SKM-1 (cell line): ENCODE results near the gene CAPN12.

Experiments
- DNase-seq: peaks from one replicate; lab custom pipeline; 2025; ENCODE audit not compliant: unreplicated experiment; lab: John Stamatoyannopoulos, UW

The CAPN12 gene

DNA sequence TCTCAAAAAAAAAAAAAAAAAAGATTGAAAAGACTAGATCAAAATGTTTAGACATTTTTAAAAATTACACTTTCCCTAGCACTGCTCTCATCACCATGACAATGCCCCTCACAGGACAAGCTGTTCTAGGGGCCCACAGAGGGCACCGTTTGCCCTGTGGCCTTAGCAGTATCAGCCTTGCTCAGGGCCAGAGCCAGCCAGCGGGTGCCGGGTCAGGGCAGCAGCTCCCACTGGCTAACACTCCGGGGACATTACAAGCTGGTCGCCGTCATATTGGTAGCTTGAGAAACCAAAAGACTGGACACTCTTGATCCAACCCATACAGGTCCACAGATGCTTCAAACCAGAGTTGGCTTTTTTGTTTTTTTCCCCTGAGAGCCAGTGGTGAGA, 18.0 kb downstream of the CAPN12 start:
- DNase-seq, result no peak

DNA sequence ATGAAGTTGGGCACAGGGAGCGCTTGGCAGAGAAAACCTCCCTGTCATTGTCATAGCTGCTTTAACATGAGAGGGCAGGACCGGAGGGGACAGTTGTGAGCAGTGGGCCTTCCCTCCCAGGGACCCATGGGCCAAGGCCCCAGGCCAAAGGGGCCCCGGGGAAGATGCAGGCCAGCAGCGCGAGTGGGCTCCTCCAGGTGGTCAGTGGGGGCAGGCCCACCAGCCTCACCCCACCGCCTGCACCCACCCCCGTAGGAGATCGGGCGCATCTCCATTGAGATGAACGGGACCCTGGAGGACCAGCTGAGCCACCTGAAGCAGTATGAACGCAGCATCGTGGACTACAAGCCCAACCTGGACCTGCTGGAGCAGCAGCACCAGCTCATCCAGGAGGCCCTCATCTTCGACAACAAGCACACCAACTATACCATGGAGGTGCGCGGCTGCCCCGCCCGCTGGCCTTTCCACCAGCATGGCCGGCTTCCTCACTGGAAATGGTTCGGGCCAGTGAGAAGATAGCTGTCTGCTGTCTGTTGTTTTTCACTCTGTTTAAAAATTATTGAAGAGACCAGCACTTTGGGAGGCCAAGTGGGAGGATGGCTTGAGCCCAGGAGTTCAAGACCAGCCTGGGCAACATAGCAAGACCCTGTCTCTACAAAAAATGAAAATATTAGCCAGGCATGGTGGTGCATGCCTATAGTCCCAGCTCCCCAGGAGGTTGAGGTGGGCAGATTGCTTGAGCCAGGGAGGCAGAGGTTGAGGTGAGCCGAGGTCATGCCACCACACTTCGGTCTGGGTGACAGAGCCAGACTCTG, 18.6 kb downstream of the CAPN12 start:
- DNase-seq, result no peak

GRCh38 chr19:38723990-38724854, 20.1 kb downstream of the CAPN12 start:
- DNase-seq, result no peak

DNA sequence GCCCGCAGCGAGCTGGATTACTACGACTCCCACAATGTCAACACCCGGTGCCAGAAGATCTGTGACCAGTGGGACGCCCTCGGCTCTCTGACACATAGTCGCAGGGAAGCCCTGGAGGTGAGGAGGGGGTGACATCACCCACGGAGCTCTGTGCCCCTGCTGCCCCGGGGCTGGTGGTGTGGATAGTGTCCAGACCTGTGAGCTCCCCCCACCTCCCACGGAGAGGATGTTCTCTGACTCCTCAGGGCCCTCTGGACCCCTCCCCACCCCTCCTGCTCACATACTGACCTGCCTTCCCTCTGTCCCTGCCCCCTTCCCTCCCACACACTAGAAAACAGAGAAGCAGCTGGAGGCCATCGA, 20.7 kb downstream of the CAPN12 start:
- DNase-seq, result no peak

GRCh38 chr19:38722947-38723605, 21.2 kb downstream of the CAPN12 start:
- no peak for DNase-seq

DNA sequence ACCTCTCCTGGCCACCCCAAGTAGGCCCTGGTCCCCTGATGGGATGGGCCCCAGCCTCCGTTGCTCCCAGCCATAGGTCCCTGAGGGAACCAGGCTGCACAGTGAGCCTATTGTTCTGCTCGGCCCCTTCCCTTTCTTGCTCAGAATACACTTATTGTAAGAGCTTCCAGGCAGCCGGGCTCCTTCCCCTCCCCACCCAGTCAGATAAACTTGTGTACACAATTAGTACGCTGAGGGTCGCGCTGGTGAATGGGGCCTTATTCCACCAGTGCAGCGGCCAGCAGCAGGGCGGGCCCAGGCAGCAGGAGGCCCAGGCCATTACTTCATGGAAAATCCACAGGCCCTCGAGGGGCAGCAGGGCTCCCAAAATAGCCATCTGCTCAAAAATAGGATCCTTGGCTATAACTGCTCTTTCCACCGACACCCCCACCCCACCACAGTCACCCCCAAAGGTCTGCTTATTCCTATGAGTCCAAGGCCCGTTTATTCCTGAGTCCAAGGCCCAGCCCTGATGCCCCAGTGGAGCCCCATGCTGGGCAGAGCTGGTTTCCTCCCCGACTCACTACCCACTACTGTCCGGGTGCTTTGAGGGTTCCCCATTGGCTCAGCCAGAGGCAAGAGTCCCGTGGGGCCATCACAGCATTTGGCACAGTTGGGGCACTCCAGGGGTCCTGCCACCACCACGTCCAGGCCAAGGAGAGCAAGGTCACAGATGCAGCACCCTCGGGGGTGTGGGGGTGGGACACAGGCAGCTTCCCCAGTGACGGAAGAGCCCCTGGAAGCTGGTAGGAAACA, 22.1 kb downstream of the CAPN12 start:
- no peak for DNase-seq

DNA sequence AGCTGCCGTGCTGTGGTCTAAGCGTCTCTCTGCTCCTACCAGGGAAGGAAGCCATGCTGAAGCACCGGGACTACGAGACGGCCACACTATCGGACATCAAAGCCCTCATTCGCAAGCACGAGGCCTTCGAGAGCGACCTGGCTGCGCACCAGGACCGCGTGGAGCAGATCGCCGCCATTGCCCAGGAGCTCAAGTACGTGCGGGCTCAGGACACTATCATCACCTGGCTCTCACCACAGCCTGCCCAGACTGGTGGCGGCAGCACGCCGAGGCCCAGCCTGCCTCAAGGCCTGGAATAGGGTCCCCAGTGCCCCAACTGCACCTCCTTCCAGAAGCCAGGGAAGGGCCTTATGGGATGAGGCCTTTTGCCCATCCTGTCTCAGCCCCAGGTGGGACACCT, 22.8 kb downstream of the CAPN12 start:
- DNase-seq, result no peak

- no peak for DNase-seq
Measured at GRCh38 chr19:38720559-38721236, 23.6 kb downstream of the CAPN12 start.

DNA sequence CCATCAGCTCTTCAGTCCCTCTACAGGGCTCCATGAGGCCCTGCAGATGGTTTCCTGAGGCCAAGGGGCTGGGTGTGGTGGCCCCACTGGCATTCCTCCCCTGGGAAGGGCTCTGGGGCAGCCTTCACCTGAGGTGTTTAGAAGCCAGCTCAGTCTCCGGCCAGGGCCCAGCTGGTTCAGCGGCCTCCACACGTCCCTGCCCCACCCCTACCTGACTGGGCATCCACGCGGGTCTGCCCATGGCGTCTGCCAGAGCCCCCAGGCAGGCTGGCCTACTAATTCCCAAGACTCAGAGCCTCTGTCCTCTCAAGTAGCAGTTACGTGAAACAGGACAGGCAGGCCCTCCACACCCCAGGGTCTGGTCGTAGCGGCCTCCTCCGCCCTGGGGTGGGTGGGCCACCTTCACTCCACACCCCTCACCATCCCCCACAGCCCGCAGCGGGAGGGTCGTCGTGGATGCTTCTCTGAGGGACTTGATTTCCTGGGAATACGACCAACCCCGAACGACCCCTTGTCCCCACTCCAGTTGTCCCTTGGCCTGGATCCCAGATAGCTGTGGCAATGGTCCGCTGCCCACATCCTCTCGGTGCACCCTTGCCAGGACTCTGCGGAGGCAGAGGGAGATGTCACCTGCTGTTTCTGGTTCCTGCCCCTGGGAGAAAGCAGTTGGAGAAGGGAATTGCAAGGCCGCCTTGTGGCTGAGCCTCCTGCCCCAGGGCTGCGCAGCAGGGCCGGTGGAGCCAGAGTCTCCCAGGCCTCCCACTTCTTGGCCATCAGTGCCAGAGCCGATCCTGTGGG, 24.3 kb downstream of the CAPN12 start:
- DNase-seq, result no peak

DNA sequence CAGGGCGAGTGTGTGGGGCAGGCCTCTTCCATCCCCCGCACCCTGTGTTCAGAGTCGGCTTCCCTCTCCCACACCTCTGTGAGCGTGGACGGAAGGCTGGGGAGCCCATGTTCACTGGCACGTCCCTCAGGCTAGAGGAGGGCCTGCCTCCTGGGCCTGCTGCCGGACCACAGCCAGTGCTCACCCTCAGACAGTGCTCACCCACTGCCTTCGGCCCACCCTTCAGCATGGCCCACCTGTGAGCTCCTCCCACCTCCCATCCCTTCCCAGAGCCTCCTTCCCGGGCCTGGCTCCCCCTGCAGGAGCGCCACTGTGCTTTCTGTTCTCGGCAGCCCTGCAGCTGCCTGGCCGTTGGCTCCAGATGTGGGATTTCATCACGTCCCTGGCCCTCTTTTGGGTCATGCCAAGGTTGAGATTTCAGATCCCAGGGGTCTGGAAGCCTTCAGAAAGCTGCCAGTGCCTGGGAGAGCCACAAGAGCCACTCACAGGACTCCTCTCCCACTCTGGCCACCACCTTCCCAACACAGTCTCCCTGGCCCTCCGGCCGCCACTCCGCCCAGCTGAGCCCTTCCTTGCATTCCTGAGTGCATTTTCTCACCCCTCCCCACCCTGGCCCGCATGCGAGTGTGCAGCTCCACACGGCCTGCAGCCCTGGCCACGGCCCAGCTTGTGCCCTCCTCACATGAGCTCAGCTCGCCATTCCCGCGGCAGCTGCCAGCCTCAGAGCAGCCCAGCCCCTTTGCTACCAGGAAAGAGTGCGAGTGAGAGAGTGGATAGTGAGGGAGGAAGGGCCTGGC, 25.3 kb downstream of the CAPN12 start:
- DNase-seq, result no peak

DNA sequence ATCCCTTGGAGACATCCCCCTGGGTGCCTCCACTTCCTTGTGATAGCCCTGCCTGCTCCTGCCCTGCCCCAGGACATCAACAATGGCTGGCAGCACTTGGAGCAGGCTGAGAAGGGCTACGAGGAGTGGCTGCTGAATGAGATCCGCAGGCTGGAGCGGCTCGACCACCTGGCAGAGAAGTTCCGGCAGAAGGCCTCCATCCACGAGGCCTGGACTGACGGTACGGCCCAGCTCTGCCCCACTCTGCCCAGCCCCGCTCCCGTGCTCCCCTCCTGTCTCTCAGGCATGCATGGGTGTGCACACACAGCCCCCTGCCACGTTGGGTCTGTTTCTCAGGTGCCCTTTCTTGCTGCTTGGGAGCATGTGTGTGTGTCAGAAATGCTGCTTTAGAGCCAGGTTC, 26.4 kb downstream of the CAPN12 start:
- DNase-seq, result no peak

DNA sequence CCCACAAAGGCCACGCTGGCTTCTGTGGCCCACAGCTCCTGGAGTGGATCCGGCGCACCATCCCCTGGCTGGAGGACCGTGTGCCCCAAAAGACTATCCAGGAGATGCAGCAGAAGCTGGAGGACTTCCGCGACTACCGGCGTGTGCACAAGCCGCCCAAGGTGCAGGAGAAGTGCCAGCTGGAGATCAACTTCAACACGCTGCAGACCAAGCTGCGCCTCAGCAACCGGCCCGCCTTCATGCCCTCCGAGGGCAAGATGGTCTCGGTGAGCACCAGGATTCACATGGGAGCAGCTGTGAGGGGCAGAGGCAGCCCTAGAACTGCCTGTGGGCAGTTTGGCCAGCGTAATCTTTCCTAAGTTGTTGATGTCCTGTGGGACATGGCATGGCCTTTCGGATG, 27.2 kb downstream of the CAPN12 start:
- DNase-seq, result no peak

GRCh38 chr19:38715555-38715954, 28.7 kb downstream of the CAPN12 start:
- DNase-seq, result no peak

GRCh38 chr19:38714354-38714778, 29.9 kb downstream of the CAPN12 start:
- no peak for DNase-seq

DNA sequence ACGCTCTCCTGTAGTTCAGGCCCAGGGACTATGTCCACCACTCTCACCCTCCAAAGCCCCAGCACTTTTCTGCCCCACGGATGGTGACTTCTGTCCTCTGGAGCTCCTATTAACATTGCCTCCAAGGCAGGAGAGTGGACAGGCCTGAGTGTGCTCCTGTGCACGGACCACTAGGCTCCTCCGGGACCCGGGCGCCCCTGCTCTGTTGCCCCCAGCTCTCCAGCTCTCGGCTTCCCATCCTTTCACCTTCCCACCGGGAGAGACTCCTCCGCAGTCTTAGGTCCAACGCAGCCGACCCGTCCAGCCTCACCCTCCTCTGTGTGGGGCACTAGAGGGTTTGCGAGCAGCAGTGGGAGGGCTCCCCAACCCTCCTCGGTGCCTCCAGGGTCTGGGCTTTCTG, 30.4 kb downstream of the CAPN12 start:
- DNase-seq, result no peak

DNA sequence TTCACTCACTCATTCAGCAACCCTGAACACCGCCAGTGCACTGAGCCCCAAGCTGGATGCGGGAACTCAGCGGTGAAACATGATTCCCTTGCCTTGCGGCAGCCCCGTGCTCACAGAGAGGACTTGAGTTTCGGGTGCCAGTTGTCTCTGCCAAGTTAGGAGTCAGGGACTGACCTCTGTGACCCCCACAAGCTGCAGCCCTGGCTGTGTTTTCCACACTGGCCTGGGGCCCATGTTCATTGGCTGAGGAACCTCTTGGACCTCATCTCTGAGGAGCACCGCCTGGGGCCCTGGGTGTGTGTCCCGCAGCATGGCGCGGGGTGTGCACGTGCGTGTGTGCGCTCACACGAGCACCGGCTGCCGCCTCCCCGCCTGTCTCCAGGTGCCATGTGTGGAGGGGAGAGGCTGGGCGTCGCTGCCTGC, 31.0 kb downstream of the CAPN12 start:
- no peak for DNase-seq

DNA sequence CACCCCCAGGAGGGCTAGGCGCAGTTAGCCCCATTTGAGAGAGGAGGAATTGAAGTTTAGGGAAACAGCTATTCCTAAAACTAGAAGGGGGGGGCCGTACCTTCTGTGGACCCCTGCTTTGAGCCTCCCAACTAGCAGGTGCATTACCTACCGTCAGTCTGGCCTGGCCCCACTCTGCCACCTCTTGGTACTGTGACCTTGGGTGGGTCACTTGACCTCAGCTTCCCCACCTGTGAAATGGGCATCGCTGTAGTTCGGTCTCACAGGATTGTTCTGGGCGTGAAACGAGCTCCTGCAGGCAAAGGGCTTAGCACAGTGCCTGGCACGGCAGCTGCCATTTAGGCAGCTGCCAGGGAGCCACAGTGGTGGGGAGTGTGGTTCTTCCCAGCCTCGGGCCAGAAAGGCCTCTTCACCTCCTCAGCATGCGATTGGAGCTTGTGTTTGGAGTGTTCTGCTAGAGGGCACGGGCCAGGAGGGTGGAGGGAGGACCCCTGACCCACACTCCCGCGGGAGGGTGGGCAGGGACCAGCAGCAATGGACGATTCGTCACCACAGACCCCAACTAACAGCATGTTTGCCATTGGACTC, 32.0 kb downstream of the CAPN12 start:
- DNase-seq, result no peak

DNA sequence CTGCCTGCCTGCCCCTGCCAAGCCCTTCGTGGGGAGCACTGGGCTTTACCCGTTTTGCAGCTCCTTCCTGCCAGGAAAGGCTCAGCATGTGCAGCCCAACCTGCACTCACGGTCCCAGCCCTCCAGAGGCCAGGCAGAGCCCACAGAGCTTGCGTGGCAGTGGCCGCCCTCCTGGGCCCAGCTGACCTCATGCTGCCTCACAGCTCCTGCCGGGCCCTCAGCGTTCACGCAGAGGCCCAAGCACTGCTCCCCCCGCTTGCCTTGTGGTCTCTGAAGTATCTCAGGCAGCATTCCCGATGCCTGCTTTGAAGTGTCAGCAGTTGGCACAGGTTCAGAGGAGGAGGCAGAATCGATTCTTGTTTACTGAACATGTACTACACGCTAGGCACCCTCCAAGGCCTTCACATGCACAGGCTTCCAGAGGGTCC, 32.5 kb downstream of the CAPN12 start:
- no peak for DNase-seq
